Measurements from ENCODE around the gene GFER. TPM values are rescaled to one million over a fixed set of nuclear protein-coding genes. Genes with fewer than 3 reads are reported as not detected.
"Not testable (repeated sequence)": the region's sequence is repeated elsewhere in the genome, so short reads cannot be mapped to it uniquely, and the experiment has no call there.

GFER gene
- total and polyA plus RNA-seq, 9 donors, result 14.7 to 23.8 (median 17.8) TPM

DNA sequence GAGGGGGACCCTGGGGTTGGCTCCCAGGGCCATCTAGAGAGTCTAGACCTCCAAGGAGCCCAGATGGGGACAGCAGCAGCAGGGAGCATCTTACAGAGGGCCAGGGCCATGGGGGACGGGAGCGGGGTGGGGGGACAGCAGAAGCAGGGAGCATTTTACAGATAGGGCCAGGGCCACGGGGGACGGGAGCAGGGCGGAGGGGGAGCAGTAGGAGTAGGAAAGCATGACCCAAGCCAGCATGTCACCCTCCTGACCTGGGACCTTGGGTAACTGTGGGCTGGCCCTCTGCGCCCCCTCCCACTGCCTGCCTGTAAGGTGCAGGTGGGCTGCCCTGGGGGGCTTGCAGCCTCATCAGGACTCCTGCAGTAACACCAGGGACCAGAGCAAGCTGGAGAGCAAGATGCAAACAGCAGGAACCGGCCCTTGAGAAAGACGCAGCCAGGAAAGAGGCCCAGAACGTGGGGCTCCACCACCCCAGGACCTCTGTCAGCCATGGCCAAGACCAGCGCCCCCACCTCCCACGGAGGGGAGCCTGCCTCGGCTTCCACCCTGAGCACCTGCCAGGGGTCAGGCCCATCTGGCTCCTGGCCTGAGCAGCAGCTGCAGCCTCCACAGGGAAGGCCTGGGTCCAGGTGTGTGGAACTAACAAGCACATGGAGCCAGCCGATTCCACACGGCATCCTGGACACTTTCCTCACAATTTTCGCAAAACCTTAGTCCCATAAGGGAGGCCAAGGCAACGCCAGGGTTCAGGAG lies 23.3 kb downstream of the GFER start:
- Histone ChIP-seq H3K27me3 (ENCODE audit: control insufficient read depth, insufficient read depth, low read length) (no peaks in the 10 kb centered on the region), H3K36me3 (ENCODE audit: control insufficient read depth, insufficient read depth, low read length) (peaks cover 27% of the 10 kb centered on the region), H3K4me3 (ENCODE audit: low read length) (no peak overlapping the region), H3K9me3 (replicated peaks; ENCODE audit: control insufficient read depth, low read depth, low read length) (no peaks in the 10 kb centered on the region), H3K4me1 (ENCODE audit: control insufficient read depth, insufficient read depth, low read length) (peaks cover 75% of the 10 kb centered on the region), H3K27ac (ENCODE audit: low read length) (no peak overlapping the region)
- WGBS (ENCODE audit: insufficient coverage), result 53% methylated on average over 13 of the region's 16 CpGs
- DNase-seq, result no peak

DNA sequence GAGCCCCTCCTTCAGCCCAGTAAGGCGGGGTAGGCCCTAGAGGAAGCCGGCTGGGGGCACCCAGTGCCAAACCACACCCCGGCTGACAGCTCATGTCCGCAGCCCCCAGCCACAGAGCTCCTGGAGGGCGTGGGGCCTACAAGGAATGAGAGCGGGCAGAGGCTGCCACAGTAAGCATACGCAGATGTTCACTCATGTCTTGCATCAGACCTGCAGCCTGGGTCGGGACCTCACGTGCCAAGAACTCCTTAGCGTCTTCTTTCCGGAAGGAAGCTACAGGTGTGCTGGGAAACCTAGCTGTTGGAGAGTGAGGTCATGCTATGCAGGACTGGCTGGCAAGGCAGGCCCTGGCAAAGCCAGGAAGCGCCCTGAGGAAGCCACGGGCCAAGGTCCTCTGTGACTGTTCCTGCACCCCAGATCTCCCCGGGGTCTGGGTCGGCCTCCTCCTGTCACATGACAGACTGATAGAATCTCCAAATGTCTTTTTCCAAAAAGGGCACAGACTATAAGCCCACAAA lies 24.1 kb downstream of the GFER start:
- Histone ChIP-seq H3K27me3 (ENCODE audit: control insufficient read depth, insufficient read depth, low read length) (no peaks in the 10 kb centered on the region), H3K36me3 (ENCODE audit: control insufficient read depth, insufficient read depth, low read length) (peaks cover 19% of the 10 kb centered on the region), H3K4me3 (ENCODE audit: low read length) (no peak overlapping the region), H3K9me3 (replicated peaks; ENCODE audit: control insufficient read depth, low read depth, low read length) (no peaks in the 10 kb centered on the region), H3K27ac (ENCODE audit: low read length) (peak overlapping the region; percentile 77), H3K4me1 (ENCODE audit: control insufficient read depth, insufficient read depth, low read length) (peaks cover 67% of the 10 kb centered on the region)
- DNase-seq, result no peak
- 52% methylated on average over 10 of the region's 15 CpGs for WGBS (ENCODE audit: insufficient coverage)

DNA sequence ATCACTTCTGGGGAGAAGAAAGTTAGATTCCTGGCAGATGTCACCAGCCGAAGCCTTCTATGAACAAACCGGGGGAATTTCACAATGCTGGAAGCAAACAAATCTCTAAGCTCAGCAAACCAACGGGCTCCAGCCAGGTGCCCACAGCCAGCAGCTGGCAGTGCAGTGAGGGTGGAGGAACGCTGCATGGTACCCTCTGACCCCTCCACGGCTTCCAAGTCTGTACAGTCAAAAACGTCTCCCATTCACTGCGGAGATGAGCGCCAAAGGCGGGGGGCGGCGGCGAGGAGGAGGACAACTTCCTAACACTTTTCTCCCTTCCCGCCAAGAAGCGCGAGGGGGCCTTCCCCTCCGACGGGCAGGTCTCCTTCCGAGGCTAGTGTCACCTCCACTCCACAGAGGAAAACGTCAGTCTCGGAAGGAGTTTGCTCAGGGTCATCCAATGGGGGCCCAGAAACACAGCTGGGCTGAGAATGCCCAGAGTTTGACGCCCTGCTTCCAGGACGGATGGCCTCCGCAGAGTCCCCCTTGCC lies 24.7 kb downstream of the GFER start:
- peak overlapping the region; percentile 77 for H3K27ac ChIP-seq (ENCODE audit: low read length)
- H3K4me1 ChIP-seq (ENCODE audit: control insufficient read depth, insufficient read depth, low read length), result peaks cover 60% of the 10 kb centered on the region
- H3K36me3 ChIP-seq (ENCODE audit: control insufficient read depth, insufficient read depth, low read length), result peaks cover 13% of the 10 kb centered on the region
- H3K4me3 ChIP-seq (ENCODE audit: low read length), result peak overlapping the region; percentile 65
- DNase-seq, result no peak
- WGBS (ENCODE audit: insufficient coverage), result 3% methylated on average over 14 of the region's 23 CpGs
- no peaks in the 10 kb centered on the region for H3K9me3 ChIP-seq (replicated peaks; ENCODE audit: control insufficient read depth, low read depth, low read length)
- H3K27me3 ChIP-seq (ENCODE audit: control insufficient read depth, insufficient read depth, low read length), result no peaks in the 10 kb centered on the region

DNA sequence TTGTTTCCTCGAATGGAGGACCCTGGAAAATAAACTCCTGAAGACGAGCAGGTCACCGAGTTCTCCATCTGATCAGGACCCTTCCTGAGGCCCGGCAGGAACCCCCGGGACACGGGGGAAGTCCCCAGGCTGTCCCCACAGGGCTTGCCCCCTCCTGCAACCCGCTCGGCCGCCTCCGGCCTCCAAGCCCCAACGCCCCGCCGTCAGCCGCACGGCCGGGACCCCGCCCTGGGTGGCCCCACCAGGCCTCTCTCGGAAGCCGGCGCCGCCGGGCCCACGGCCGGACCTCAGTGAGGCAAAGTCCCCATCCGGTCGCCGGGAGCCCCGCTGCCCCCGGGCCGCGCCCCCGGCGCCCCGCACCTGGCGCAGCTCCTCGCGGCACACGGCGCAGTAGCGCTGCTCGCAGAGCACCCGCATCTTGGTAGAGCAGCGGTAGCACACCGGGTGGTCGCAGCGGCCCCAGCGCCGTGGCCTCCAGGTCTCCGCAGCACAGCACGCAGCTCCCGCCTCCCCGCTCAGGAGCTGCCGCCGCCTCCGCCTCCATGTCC lies 25.2 kb downstream of the GFER start:
- no peak for DNase-seq
- under 1% methylated on average over 55 of the region's 55 CpGs for WGBS (ENCODE audit: insufficient coverage)
- peak overlapping the region; percentile 65 for H3K4me3 ChIP-seq (ENCODE audit: low read length)
- peak overlapping the region; percentile 77 for H3K27ac ChIP-seq (ENCODE audit: low read length)
- peaks cover 13% of the 10 kb centered on the region for H3K36me3 ChIP-seq (ENCODE audit: control insufficient read depth, insufficient read depth, low read length)
- no peaks in the 10 kb centered on the region for H3K9me3 ChIP-seq (replicated peaks; ENCODE audit: control insufficient read depth, low read depth, low read length)
- no peaks in the 10 kb centered on the region for H3K27me3 ChIP-seq (ENCODE audit: control insufficient read depth, insufficient read depth, low read length)
- peaks cover 55% of the 10 kb centered on the region for H3K4me1 ChIP-seq (ENCODE audit: control insufficient read depth, insufficient read depth, low read length)

DNA sequence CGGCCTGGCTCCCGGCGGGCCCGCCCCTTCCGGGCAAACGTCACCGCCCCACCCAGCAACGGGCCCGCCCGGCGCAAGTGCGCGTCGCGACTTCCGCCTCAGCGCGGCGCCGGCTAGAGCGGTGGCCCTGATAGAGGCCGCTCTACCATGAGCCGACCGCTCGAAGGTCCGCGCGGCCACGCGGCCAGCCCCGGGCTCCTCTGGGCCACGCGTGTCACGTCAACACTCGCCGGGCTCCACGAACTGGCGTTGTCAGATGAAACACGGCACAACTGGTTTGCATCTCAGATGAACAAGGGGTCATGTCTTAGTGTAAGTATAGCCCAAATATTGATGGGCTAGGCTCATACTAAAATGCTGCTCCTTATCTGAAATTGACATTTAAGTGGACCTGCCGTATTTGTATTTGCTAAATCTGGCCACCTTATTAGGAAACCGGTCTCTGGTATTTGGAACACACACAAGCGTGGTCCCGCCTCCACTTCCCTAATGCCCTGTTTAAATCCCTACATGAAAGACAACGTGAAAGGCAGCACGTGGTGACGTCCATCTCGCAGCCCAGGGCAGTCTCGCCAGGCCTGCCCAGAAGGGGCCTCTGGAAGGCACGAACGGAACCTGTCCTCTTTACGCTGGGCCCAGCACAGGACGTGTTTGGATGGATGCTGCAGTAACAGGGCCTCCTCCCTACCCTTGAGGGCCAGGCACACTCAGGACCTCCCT lies 26.0 kb downstream of the GFER start, which contains the start of gene ZNF598:
Gene ZNF598, minus strand, starts transcription at position 31 of the 720 bp plus-strand sequence.
- under 1% methylated on average over 48 of the region's 52 CpGs for WGBS (ENCODE audit: insufficient coverage)

DNA sequence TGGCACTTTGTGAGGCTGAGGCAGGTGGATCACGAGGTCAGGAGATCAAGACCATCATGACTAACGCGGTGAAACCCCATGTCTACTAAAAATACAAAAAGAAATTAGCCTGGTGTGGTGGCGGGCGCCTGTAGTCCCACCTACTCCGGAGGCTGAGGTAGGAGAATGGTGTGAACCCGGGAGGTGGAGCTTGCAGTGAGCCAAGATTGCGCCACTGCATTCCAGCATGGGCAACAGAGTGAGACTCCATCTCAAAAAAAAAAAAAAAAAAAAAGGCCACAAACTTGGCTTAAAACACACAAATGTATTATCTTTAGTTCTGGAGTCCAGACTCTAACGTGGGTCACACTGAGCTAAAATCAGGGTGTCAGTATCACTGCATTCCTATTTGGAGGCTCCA lies 27.7 kb downstream of the GFER start:
- H3K4me3 ChIP-seq (ENCODE audit: low read length); H3K36me3 ChIP-seq (ENCODE audit: control insufficient read depth, insufficient read depth, low read length); H3K27ac ChIP-seq (ENCODE audit: low read length); H3K27me3 ChIP-seq (ENCODE audit: control insufficient read depth, insufficient read depth, low read length); H3K9me3 ChIP-seq (replicated peaks; ENCODE audit: control insufficient read depth, low read depth, low read length); DNase-seq: not testable (repeated sequence)
- peaks cover 42% of the 10 kb centered on the region for H3K4me1 ChIP-seq (ENCODE audit: control insufficient read depth, insufficient read depth, low read length)
- WGBS (ENCODE audit: insufficient coverage), result 76% methylated on average over 5 of the region's 9 CpGs

More for the DNA sequence above, 26.0 kb downstream of the GFER start, which contains the start of gene ZNF598:
- peak; percentile 95 for DNase-seq
- peak within 1 kb of the TSS; percentile 93 for H3K27ac ChIP-seq (ENCODE audit: low read length)
- no peaks in the 10 kb centered on the region for H3K27me3 ChIP-seq (ENCODE audit: control insufficient read depth, insufficient read depth, low read length)
- peaks cover 48% of the 10 kb centered on the region for H3K4me1 ChIP-seq (ENCODE audit: control insufficient read depth, insufficient read depth, low read length)
- H3K36me3 ChIP-seq (ENCODE audit: control insufficient read depth, insufficient read depth, low read length), result peaks cover 13% of the 10 kb centered on the region
- peak within 1 kb of the TSS; percentile 81 for H3K4me3 ChIP-seq (ENCODE audit: low read length)
- no peaks in the 10 kb centered on the region for H3K9me3 ChIP-seq (replicated peaks; ENCODE audit: control insufficient read depth, low read depth, low read length)

DNA sequence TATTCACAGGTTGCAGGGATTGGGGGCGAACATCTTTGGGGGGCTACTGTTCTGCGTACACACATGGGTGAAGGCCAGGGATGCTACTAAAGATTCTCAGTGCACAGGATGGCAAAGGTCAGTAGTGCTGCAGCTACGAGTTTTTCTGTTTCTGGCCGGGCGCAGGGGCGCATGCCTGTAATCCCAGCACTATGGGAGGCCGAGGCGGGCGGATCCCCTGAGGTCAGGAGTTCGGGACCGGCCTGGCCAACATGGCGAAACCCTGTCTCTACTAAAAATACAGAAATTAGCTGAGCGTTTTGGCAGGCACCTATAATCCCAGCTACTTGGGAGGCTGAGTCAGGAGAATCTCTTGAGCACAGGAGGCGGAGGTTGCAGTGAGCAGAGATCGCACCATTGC lies 29.5 kb downstream of the GFER start:
- no peak for DNase-seq
- peaks cover 27% of the 10 kb centered on the region for H3K4me1 ChIP-seq (ENCODE audit: control insufficient read depth, insufficient read depth, low read length)
- H3K9me3 ChIP-seq (replicated peaks; ENCODE audit: control insufficient read depth, low read depth, low read length), result no peaks in the 10 kb centered on the region
- H3K36me3 ChIP-seq (ENCODE audit: control insufficient read depth, insufficient read depth, low read length), result no peaks in the 10 kb centered on the region
- H3K4me3 ChIP-seq (ENCODE audit: low read length), result no peak overlapping the region
- 78% methylated on average over 13 of the region's 15 CpGs for WGBS (ENCODE audit: insufficient coverage)
- no peak overlapping the region for H3K27ac ChIP-seq (ENCODE audit: low read length)
- H3K27me3 ChIP-seq (ENCODE audit: control insufficient read depth, insufficient read depth, low read length), result peaks cover 2% of the 10 kb centered on the region

DNA sequence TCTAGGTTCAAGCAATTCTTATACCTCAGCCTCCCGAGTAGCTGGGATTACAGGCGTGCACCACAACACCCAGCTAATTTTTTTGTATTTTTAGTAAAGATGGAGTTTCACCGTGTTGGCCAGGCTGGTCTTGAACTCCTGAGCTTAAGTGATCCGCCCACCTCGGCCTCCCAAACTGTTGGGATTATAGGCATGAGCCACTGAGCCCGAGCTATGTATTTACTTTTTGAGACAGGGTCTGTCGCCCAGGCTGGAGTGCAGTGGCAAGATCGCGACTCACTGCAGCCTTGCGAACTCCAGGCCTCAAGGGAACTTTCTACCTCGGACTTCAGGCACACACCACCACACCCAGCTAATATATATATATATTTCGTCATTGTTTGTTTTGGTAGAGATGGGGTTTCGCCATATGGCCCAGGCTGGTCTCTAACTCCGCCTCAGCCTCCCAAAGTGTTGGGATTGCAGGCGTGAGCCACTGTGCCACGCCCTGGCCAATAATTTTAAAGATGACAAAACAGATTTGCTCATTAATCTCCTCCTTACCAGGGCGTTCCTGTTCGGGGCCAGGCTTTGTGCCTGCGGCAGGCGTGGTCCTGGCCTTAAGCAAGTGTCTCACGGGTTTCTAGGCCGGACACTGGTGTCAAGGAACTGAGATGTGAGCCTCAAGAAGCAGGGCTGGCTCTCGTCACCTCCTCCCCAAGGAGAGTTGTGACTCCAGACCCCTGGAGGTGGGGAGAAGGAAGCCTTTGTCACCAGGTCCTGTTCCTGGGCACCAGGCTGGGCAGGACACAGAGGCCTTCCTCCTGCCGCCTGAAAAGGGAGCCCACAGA lies 31.3 kb downstream of the GFER start:
- peaks cover 17% of the 10 kb centered on the region for H3K27me3 ChIP-seq (ENCODE audit: control insufficient read depth, insufficient read depth, low read length)
- no peaks in the 10 kb centered on the region for H3K9me3 ChIP-seq (replicated peaks; ENCODE audit: control insufficient read depth, low read depth, low read length)
- no peak for DNase-seq
- 67% methylated on average over 14 of the region's 24 CpGs for WGBS (ENCODE audit: insufficient coverage)
- peak overlapping the region; percentile 29 for H3K27ac ChIP-seq (ENCODE audit: low read length)
- peaks cover 26% of the 10 kb centered on the region for H3K4me1 ChIP-seq (ENCODE audit: control insufficient read depth, insufficient read depth, low read length)
- no peak overlapping the region for H3K4me3 ChIP-seq (ENCODE audit: low read length)
- no peaks in the 10 kb centered on the region for H3K36me3 ChIP-seq (ENCODE audit: control insufficient read depth, insufficient read depth, low read length)

DNA sequence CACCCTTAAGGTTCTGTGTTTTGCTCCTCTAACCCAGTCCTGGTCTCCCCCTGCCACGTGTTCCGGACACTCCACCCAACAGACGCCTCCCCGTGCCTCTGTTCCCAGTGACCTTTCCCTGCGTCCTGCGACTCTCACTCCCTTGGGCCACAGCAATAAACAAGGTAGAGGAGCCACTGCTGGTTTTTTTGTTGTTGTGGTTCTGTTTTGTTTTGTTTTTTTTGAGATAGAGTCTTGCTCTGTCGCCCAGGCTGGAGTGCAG lies 31.9 kb downstream of the GFER start:
- Histone ChIP-seq H3K36me3 (ENCODE audit: control insufficient read depth, insufficient read depth, low read length) (no peaks in the 10 kb centered on the region), H3K27me3 (ENCODE audit: control insufficient read depth, insufficient read depth, low read length) (peaks cover 22% of the 10 kb centered on the region), H3K27ac (ENCODE audit: low read length) (peak overlapping the region; percentile 29), H3K9me3 (replicated peaks; ENCODE audit: control insufficient read depth, low read depth, low read length) (no peaks in the 10 kb centered on the region), H3K4me3 (ENCODE audit: low read length) (no peak overlapping the region), H3K4me1 (ENCODE audit: control insufficient read depth, insufficient read depth, low read length) (peaks cover 27% of the 10 kb centered on the region)
- DNase-seq, result no peak
- no CpG with 5 or more reads among the region's 7 CpGs for WGBS (ENCODE audit: insufficient coverage)

Data from muscle of leg (tissue), 11 donors.